HG03066 (cell line): ENCODE measurements around the gene GSAP.
"Not testable (repeated sequence)": the region's sequence is repeated elsewhere in the genome, so short reads cannot be mapped to it uniquely, and the experiment has no call there.

ENCODE experiments used
- ATAC-seq: cut with Tn5 transposase; IDR thresholded peaks from one replicate; pipeline ENCODE4 v1.9.1; 2021; ENCODE audit warnings: low read depth; ENCODE audit not compliant: unreplicated experiment

The GSAP gene

GRCh38 chr7:77306231-77307067 is 109.7 kb downstream of the GSAP start:
- no peak for ATAC-seq

GRCh38 chr7:77295549-77295948 is 120.6 kb downstream of the GSAP start:
- no peak for ATAC-seq

- no peak for ATAC-seq
Measured at GRCh38 chr7:77293046-77293445, 123.1 kb downstream of the GSAP start.

- ATAC-seq = no peak
Measured at GRCh38 chr7:77290425-77290824, 125.7 kb downstream of the GSAP start.

GRCh38 chr7:77289387-77289786 is 126.8 kb downstream of the GSAP start:
- no peak for ATAC-seq

GRCh38 chr7:77288676-77289320 is 127.4 kb downstream of the GSAP start:
- ATAC-seq = no peak

- ATAC-seq = no peak
Measured at GRCh38 chr7:77284616-77285015, 131.5 kb downstream of the GSAP start.

GRCh38 chr7:77284005-77284404 is 132.1 kb downstream of the GSAP start:
- no peak for ATAC-seq

- ATAC-seq = no peak
Measured at GRCh38 chr7:77282897-77283296, 133.3 kb downstream of the GSAP start.

- ATAC-seq = no peak
Measured at GRCh38 chr7:77281780-77282478, 134.2 kb downstream of the GSAP start.

GRCh38 chr7:77276120-77276519 is 140.0 kb downstream of the GSAP start:
- no peak for ATAC-seq

- ATAC-seq = not testable (repeated sequence)
Measured at GRCh38 chr7:77275663-77276062, 140.5 kb downstream of the GSAP start.

GRCh38 chr7:77271766-77272165 is 144.4 kb downstream of the GSAP start:
- no peak for ATAC-seq

- no peak for ATAC-seq
Measured at GRCh38 chr7:77270094-77270480, 146.1 kb downstream of the GSAP start.

- ATAC-seq = peak; percentile 74
Measured at GRCh38 chr7:77269360-77270093, 146.6 kb downstream of the GSAP start.

- peak; percentile 71 for ATAC-seq
Measured at GRCh38 chr7:77266291-77266794, 149.8 kb downstream of the GSAP start.

- ATAC-seq = no peak
Measured at GRCh38 chr7:77265666-77266065, 150.5 kb downstream of the GSAP start.

GRCh38 chr7:77262316-77262715 is 153.8 kb downstream of the GSAP start:
- no peak for ATAC-seq
